Parathyroid adenoma (tissue), 2 donors: ENCODE data around the gene BAK1.
A peak's percentile ranks its signal among the peaks of the same experiment; 100 is the strongest.

Source experiments
- H2AFZ ChIP-seq: fragments of 300-600 bp; sonication (generic); one replicate; pipeline ENCODE4 v1.7.0; 2017; ENCODE audit warnings: antibody characterized with exemption, mild to moderate bottlenecking
- H3K27ac ChIP-seq: fragments of 300-600 bp; sonication (generic); one replicate; pipeline ENCODE4 v1.7.0; 2017
- H3K27me3 ChIP-seq: fragments of 300-600 bp; sonication (generic); one replicate; pipeline ENCODE4 v1.7.0; 2017; ENCODE audit warnings: low read length; ENCODE audit not compliant: control insufficient read depth, insufficient read depth
- H3K36me3 ChIP-seq: fragments of 300-600 bp; sonication (generic); one replicate; pipeline ENCODE4 v1.7.0; 2017; ENCODE audit warnings: low read length; ENCODE audit not compliant: control insufficient read depth, insufficient read depth
- H3K4me1 ChIP-seq: fragments of 300-600 bp; sonication (generic); one replicate; pipeline ENCODE4 v1.7.0; 2017; ENCODE audit warnings: control low read depth
- H3K4me2 ChIP-seq: fragments of 300-600 bp; sonication (generic); one replicate; pipeline ENCODE4 v1.7.0; 2017; ENCODE audit warnings: low read length
- H3K4me3 ChIP-seq: fragments of 300-600 bp; sonication (generic); one replicate; pipeline ENCODE4 v1.7.0; 2017; ENCODE audit warnings: low read depth, low read length
- H3K79me2 ChIP-seq: fragments of 300-600 bp; sonication (generic); one replicate; pipeline ENCODE4 v1.7.0; 2017; ENCODE audit warnings: control low read depth
- H3K9ac ChIP-seq: fragments of 300-600 bp; sonication (generic); one replicate; pipeline ENCODE4 v1.7.0; 2017; ENCODE audit warnings: mild to moderate bottlenecking
- H3K9me3 ChIP-seq: fragments of 300-600 bp; sonication (generic); one replicate; pipeline ENCODE4 v1.7.0; 2017; ENCODE audit warnings: low read length; ENCODE audit not compliant: control insufficient read depth
- CTCF ChIP-seq: fragments of 300-600 bp; sonication (generic); IDR thresholded peaks from one replicate; pipeline ENCODE4 v1.7.0; 2017; ENCODE audit warnings: antibody characterized with exemption, mild to moderate bottlenecking
- donor health status: primary hyperparathyroidism.

BAK1 gene

GRCh38 chr6:33570806-33571636 is 9.1 kb downstream of the BAK1 start:
- Histone ChIP-seq H3K27ac (peak overlapping the region; percentile 16), H3K36me3 (no peaks in the 10 kb centered on the region), H3K9me3 (no peaks in the 10 kb centered on the region), H3K4me1 (no peaks in the 10 kb centered on the region), H3K4me3 (peak overlapping the region; percentile 85), H3K9ac (no peak overlapping the region), H3K4me2 (peak overlapping the region; percentile 100), H2AFZ (peak overlapping the region; percentile 92), H3K79me2 (no peaks in the 10 kb centered on the region), H3K27me3 (no peaks in the 10 kb centered on the region)
- TF ChIP-seq CTCF, result no peak

- Histone ChIP-seq H3K4me1 (no peaks in the 10 kb centered on the region), H3K27me3 (no peaks in the 10 kb centered on the region), H3K9me3 (no peaks in the 10 kb centered on the region), H3K36me3 (no peaks in the 10 kb centered on the region), H2AFZ (no peak overlapping the region), H3K27ac (no peak overlapping the region), H3K79me2 (no peaks in the 10 kb centered on the region), H3K4me3 (no peak overlapping the region), H3K9ac (no peak overlapping the region), H3K4me2 (no peak overlapping the region)
- TF ChIP-seq CTCF, result no peak
These were observed 11.1 kb downstream of the BAK1 start for GRCh38 chr6:33568826-33569570.

GRCh38 chr6:33567836-33568235 is 12.2 kb downstream of the BAK1 start:
- no peaks in the 10 kb centered on the region for H3K27me3 ChIP-seq
- no peak overlapping the region for H3K9ac ChIP-seq
- H3K36me3 ChIP-seq, result no peaks in the 10 kb centered on the region
- H3K4me3 ChIP-seq, result no peak overlapping the region
- H3K4me1 ChIP-seq, result no peaks in the 10 kb centered on the region
- H2AFZ ChIP-seq, result no peak overlapping the region
- no peaks in the 10 kb centered on the region for H3K79me2 ChIP-seq
- TF ChIP-seq CTCF, result no peak
- H3K4me2 ChIP-seq, result no peak overlapping the region
- no peaks in the 10 kb centered on the region for H3K9me3 ChIP-seq
- no peak overlapping the region for H3K27ac ChIP-seq

- Histone ChIP-seq H3K79me2 (no peaks in the 10 kb centered on the region), H3K9me3 (no peaks in the 10 kb centered on the region), H3K9ac (no peak overlapping the region), H3K4me3 (no peak overlapping the region), H2AFZ (no peak overlapping the region), H3K27me3 (no peaks in the 10 kb centered on the region), H3K4me2 (no peak overlapping the region), H3K36me3 (no peaks in the 10 kb centered on the region), H3K27ac (no peak overlapping the region), H3K4me1 (no peaks in the 10 kb centered on the region)
- TF ChIP-seq CTCF, result no peak
These were observed 13.6 kb downstream of the BAK1 start for GRCh38 chr6:33566182-33567084.
